Motor neuron (in vitro differentiated cells): ENCODE data around the gene TMEM44. TPM values are rescaled to one million over a fixed set of nuclear protein-coding genes. Genes with fewer than 3 reads are reported as not detected.

ENCODE experiments used
- ATAC-seq, 8 experiments: fragments of 200-7000 bp; cut with Tn5 transposase; replicated peaks in 6 of 8; 2 replicates each; pipeline ENCODE4 v1.8.0; 2021; ENCODE audit warnings: mild to moderate bottlenecking in 8 of 8, moderate library complexity in 8 of 8
- H3K27ac ChIP-seq, 2 donors: fragments of 250-450 bp; sonication (Bioruptor Pico); 2 replicates each; pipeline ENCODE4 v1.9.0; 2021; ENCODE audit warnings: antibody characterized with exemption in 2 of 2, mild to moderate bottlenecking in 2 of 2, moderate library complexity in 1 of 2
- H3K4me1 ChIP-seq, 2 donors: fragments of 250-450 bp; sonication (Bioruptor Pico); replicated peaks in 1 of 2; 2 replicates each; pipeline ENCODE4 v1.6.1; 2021; ENCODE audit warnings: antibody characterized with exemption in 2 of 2, mild to moderate bottlenecking in 2 of 2, moderate library complexity in 1 of 2
- H3K4me3 ChIP-seq, 5 donors: fragments of 250-450 bp; sonication (Bioruptor Pico); 2 replicates each; pipeline ENCODE4 v1.9.0; 2021; ENCODE audit warnings: antibody characterized with exemption in 5 of 5, mild to moderate bottlenecking in 5 of 5, moderate library complexity in 4 of 5
- WGBS, 10 experiments: fragments of 450-650 bp; shearing (Covaris generic); methylation state at CpG; one replicate each; pipeline ENCODE4 v1.0.0; 2022; 5-methylcytosine and 5-hydroxymethylcytosine counted together
- in situ Hi-C, 9 experiments: fragments of 400-800 bp; cut with MboI; loops; one replicate each; pipeline ENCODE4 v1.15.0; 2021; ENCODE audit warnings: low sequenced_read_pairs in 9 of 9, low pct_unique_long_range_greater_than_20kb in 2 of 9; ENCODE audit not compliant: unreplicated experiment in 9 of 9
- total RNA-seq, 8 experiments: library from RNA; unstranded; fragments of 300-600 nt; gene quantifications; 2 replicates each; pipeline versions ENCODE4 v1.2.3 to v1.2.4, GENCODE V29; 2022

Gene TMEM44
- total RNA-seq, 8 experiments from 2014 or later, result 6.9 to 13.6 (median 9.0) TPM

DNA sequence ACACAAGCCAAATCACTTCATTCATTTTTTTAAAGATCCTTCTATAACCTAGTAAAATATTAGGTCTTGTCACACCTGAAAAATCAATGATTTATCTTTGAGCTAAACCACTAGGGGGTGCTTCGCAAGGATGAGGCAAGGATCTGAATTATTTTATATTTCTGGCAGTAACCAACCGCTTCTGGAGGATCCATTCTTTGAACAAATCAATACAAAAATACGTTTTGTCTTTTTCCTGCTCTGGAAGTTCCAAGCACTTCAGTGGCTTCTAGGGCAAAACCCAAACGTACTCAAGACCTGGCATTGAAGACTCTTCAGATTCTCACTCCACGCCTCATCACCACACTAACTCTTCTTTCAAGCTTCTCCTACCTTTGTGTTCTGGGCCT is 38.3 kb upstream of the TMEM44 start:
- Histone ChIP-seq H3K4me3 (peak overlapping the region; percentile 46 to 68 (median 50)), H3K27ac (peak overlapping the region; percentile 74 to 95), H3K4me1 (peaks cover 2 to 5% of the 10 kb centered on the region in 2 donors)
- 0 to 6% (median 0%) methylated on average over 1 to 5 of the region's 5 CpGs; no CpG with 5 or more reads in 2 of the 10 experiments for WGBS, 10 experiments
- ATAC-seq, result peak in 2 of 8 experiments; percentile 2
- in situ Hi-C loops, result loop anchor here in 2 of 9 experiments (10.0 kb wide), 2 partner anchors 583 to 593 kb away; no protein-coding TSS in a partner anchor

DNA sequence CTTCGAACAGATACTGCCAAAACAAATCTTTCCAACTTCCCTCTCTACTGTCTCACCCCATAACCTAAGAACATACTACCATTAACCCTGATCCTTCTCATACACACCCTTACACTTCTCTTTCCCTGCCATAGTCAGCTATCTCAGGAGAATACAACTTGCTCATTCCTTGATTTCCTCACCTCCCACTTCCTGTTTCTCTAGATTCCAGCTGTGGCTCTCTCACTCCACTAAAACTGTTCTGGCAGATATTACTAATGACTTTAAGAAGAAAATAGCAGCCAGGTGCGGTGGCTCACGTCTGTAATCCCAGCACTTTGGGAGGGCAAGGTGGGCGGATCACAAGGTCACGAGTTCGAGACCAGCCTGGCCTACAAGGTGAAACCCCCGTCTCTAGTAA is 34.1 kb upstream of the TMEM44 start:
- Histone ChIP-seq H3K27ac (no peak overlapping the region), H3K4me3 (no peak overlapping the region), H3K4me1 (peaks cover 0 to 5% of the 10 kb centered on the region in 2 donors)
- in situ Hi-C loops, result no loop called here
- no peak for ATAC-seq
- WGBS, 10 experiments, result 73 to 100% (median 87%) methylated on average over 1 to 4 of the region's 7 CpGs; no CpG with 5 or more reads in 6 of the 10 experiments

DNA sequence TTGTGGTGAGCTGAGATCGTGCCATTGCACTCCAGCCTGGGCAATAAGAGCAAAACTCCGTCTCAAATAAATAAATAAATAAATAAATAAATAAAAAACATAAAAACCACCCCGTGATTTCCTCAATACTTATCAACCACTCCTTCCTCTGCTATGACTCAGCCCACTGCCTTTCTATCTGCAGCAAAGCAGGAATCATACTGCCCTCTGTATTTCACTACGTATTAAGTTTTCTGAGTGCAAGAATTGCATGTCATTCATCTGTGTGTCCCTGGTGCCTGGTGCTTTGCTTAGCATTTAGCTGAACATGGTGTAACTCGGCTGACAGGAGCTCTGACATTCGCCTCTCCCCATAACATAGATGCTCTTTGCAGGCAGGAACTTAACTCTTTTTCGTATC is 31.6 kb upstream of the TMEM44 start:
- WGBS, 10 experiments, result 80 to 100% (median 92%) methylated on average over 2 to 6 of the region's 7 CpGs; no CpG with 5 or more reads in 1 of the 10 experiments
- no peak for ATAC-seq
- in situ Hi-C loops, result no loop called here
- no peaks in the 10 kb centered on the region for H3K4me1 ChIP-seq
- H3K27ac ChIP-seq, result no peak overlapping the region
- H3K4me3 ChIP-seq, result no peak overlapping the region

DNA sequence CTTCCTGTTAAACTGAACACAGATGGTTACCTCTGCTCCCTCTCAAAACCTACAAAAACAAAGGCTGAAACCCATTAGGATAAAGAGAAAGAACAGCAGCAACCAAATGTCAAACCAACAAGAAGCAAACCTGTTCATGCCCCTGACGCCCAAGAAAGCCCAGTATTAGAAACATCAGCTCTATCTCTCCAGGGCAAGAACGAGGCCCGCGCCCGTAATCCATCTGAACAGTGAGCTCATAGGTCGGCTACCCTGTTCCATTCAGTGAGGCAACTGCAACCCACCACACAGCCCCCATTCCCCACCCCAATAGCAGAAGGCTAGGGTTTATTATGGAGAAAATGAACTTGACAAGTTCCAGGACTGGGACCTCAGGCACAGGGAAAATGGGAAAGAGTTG is 28.7 kb upstream of the TMEM44 start:
- Histone ChIP-seq H3K27ac (no peak overlapping the region), H3K4me3 (no peak overlapping the region), H3K4me1 (no peaks in the 10 kb centered on the region)
- in situ Hi-C loops, result no loop called here
- WGBS, 10 experiments, result 60 to 95% (median 72%) methylated on average over 1 to 5 of the region's 6 CpGs; no CpG with 5 or more reads in 4 of the 10 experiments
- no peak for ATAC-seq

DNA sequence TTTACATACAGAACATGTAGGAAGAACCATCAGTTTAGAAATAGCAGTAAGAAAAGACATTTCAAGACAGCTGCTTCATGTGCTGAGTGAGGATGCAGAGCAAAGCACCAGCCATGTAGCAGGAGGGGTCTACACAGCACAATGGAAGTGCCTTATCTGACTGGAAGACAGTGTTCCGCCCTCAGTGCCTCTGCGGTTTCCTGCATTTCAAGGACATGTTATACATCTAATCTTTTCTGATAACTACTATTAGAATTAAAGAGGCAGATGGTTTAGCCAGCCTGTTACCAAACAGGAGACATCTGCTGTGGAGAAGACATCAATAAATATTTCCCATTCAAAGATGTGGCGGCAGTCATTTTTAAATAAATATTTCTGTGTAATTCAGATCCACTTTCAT is 28.2 kb upstream of the TMEM44 start:
- Histone ChIP-seq H3K4me3 (no peak overlapping the region), H3K4me1 (no peaks in the 10 kb centered on the region), H3K27ac (no peak overlapping the region)
- 67 to 100% (median 92%) methylated on average over 1 to 3 of the region's 3 CpGs; no CpG with 5 or more reads in 2 of the 10 experiments for WGBS, 10 experiments
- ATAC-seq, result no peak
- in situ Hi-C loops, result no loop called here

DNA sequence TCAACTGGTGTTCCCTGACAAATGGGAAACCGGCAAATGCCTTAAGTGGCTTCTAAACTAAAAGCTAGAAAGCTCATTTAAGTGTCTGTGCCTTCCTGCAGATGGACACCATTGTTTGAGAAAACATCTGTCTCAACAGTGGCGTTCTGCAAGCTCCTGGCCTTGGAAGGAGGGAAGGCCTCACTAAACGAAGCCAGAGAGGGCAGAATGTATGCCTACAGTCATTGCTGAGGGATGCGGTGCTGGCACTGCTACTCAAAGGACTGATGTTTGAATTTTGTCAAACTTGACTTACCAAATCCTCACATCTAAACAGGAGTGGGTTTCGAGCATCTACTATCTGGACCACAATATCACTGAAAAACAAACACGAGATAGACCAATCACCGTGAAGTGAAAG is 26.6 kb upstream of the TMEM44 start:
- Histone ChIP-seq H3K4me1 (no peaks in the 10 kb centered on the region), H3K4me3 (no peak overlapping the region), H3K27ac (no peak overlapping the region)
- in situ Hi-C loops, result no loop called here
- ATAC-seq, result no peak
- 0 to 100% (median 85%) methylated on average over 1 to 6 of the region's 7 CpGs for WGBS, 10 experiments

DNA sequence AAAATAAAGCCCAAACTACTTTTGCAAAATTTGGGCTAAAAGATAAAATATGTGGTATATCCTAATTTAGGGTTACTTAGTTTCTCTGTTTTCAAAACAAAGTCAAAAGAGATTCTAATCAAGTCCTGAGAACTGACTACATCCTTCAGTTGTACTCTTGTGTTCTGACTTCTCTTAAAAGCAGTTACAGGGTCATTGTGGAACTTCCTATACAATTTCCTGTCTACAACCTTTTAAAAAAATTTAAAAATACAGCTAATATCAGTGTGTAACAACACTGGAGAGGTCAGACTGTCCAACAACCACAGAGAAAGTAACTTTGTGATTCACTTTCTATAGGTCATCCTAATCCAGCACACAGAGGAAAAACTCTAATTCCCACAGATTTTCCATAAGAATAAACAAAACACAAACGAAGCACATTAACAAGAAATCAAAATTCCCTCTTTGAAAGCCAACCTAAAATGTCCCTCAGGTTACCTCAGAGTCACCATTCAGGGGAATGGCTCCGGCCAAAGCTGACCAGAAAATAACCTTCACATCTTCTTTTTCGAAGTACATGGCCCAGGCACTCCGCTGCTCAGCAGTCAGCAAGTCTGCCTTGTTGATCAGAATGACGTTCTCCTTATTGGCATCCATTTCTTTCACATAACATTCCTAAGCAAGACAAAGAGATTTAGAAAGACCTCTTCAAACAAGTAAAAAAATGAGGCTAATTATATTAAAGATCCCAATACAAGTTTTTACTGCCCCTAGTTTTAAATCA is 25.4 kb upstream of the TMEM44 start:
- no peak for ATAC-seq
- Histone ChIP-seq H3K4me1 (no peaks in the 10 kb centered on the region), H3K4me3 (no peak overlapping the region), H3K27ac (no peak overlapping the region)
- in situ Hi-C loops, result no loop called here
- 39 to 96% (median 87%) methylated on average over 2 to 5 of the region's 5 CpGs; no CpG with 5 or more reads in 1 of the 10 experiments for WGBS, 10 experiments

DNA sequence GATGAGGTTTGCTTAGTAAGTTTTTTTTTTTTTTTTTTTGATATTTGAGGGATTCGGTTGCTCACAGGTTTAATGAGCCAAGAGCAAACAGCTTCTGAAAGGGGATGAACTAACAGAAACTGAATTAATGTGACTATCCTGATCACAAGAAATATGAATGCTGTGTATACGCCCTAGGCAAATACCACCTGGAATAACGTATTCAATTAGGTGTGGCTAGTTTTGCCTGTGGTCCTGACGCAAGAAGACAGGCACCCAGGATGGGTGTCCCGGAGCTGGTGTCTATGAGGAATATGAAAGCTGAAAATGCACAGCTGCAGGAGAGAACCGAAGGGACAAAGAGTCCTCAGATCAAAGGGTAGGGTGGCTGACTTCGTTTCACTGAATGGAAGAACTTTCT is 24.2 kb upstream of the TMEM44 start:
- H3K4me3 ChIP-seq, result no peak overlapping the region
- H3K27ac ChIP-seq, result no peak overlapping the region
- H3K4me1 ChIP-seq, result no peaks in the 10 kb centered on the region
- in situ Hi-C loops, result no loop called here
- WGBS, 10 experiments, result 70 to 100% (median 91%) methylated on average over 1 to 7 of the region's 7 CpGs
- peak in 1 of 8 experiments; percentile 36 for ATAC-seq

DNA sequence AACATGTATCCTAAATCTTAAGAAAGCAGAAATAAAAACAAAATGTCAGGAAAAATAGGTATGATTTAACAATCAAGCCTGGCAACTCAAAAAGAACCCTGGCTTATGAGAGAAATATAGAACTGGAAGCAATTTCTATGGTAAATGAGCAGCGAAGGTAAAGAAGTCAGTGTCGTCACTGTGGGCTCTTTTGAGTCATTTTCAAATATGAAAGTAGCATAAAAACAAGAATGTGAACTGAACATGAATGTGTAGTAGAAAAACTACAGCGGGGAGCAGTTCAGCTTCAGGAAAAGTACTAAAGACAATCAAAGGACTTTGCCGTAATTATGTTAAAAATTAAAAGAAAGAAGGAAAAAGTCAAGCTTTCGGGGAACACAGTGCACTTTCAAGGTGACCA is 21.2 kb upstream of the TMEM44 start:
- no peaks in the 10 kb centered on the region for H3K4me1 ChIP-seq
- WGBS, 10 experiments, result 64 to 97% (median 84%) methylated on average over 4 to 5 of the region's 5 CpGs
- no peak overlapping the region for H3K4me3 ChIP-seq
- peak in 1 of 8 experiments; percentile 26 for ATAC-seq
- no peak overlapping the region for H3K27ac ChIP-seq
- in situ Hi-C loops, result no loop called here

DNA sequence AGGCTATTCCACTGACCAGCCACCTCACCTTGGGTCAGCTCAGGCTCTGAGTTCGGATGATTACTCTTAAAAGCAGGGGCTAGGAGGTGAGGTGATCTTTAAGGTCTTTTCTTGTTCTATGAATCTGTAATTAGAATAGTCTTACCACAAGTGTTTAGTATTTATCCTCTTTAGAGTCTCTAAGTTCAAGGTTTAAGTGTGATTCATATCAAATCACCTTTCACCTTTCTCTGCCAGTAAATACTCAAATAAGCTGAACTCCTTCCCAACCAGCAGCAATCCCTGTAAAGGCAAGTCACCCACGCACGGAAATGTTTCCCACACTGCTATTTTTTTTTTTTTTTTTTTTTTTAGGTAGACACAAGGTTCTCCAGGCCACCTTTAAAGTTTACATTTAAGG is 14.5 kb upstream of the TMEM44 start:
- WGBS, 10 experiments, result 75 to 100% (median 88%) methylated on average over 2 to 3 of the region's 3 CpGs; no CpG with 5 or more reads in 1 of the 10 experiments
- Histone ChIP-seq H3K4me3 (no peak overlapping the region), H3K27ac (no peak overlapping the region), H3K4me1 (no peaks in the 10 kb centered on the region)
- ATAC-seq, result no peak
- in situ Hi-C loops, result no loop called here

DNA sequence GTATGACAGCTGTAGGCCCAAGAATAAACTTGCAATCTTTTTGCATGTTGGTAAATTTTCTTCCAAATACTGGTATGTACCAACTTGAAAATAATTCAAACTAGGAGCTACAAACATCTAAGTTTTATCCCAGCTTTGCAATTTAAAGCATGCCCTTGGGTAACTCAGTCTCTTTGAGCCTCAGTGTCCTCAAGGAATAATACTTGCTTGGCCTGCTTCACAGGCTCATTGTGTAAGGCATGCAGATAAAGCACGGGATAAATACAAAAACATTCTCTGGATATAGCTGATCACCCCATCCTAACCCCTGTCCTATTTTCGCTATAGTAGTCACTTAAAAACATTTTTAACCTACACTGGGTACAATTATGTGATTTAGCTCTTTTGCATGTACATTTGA is 9.6 kb upstream of the TMEM44 start:
- Histone ChIP-seq H3K27ac (no peak overlapping the region), H3K4me3 (no peak overlapping the region), H3K4me1 (no peaks in the 10 kb centered on the region)
- no peak for ATAC-seq
- in situ Hi-C loops, result no loop called here
- WGBS, 10 experiments, result 75 to 100% (median 92%) methylated on average over 1 to 2 of the region's 2 CpGs; no CpG with 5 or more reads in 1 of the 10 experiments

DNA sequence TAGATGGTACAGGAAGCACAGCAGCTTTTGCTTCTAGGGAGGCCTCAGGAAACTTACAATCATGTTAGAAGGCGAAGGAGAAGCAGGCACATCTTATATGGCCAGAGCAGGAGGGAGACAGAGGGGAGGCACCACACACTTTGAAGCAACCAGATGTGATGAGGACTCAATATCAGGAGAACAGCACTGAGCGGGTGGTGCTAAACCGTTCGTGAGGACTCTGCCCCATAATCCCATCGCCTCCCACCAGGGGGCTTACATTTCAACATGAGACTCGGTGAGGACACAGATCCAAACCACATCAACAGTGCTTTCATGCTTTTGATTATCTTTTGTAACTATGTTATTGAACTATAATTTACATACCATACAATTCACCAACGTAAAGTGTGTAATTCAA is 7.6 kb upstream of the TMEM44 start:
- in situ Hi-C loops, result no loop called here
- peak in 1 of 8 experiments; percentile 68 for ATAC-seq
- no peaks in the 10 kb centered on the region for H3K4me1 ChIP-seq
- no peak overlapping the region for H3K4me3 ChIP-seq
- 58 to 100% (median 79%) methylated on average over 1 to 7 of the region's 7 CpGs; no CpG with 5 or more reads in 2 of the 10 experiments for WGBS, 10 experiments
- no peak overlapping the region for H3K27ac ChIP-seq

DNA sequence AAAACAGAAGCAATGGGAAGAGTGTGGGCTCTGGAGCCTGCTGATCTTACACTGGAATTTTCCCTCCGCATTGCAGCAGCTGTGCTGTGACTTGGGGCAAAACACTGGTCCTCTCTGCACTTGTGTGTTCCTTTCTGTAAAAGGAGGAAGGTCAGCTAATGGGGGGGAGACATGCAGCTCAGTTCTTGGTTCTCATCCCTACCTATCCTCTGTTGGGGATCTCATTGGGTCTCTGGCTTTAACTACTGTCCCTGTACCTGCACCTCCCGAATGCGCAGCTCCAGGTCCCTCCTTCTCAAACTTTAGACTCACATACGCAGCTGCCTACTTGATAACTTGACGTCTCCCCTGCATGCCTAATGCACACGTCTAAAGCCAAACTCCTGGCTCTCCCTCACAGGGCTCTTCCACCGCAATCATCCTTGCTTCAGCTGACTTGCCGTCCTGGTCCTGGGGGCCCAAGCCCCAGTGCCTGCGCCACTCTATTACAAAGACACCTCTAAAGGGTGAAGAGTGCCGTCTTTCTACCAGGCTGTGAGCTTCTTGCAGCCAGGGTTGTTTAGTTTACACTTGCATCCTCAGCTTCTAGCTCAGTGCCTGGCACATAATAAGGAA is 5.9 kb upstream of the TMEM44 start:
- in situ Hi-C loops, result no loop called here
- Histone ChIP-seq H3K4me1 (no peaks in the 10 kb centered on the region), H3K27ac (no peak overlapping the region), H3K4me3 (no peak overlapping the region)
- WGBS, 10 experiments, result 67 to 100% (median 95%) methylated on average over 1 to 6 of the region's 10 CpGs; no CpG with 5 or more reads in 2 of the 10 experiments
- no peak for ATAC-seq
